ENCODE results near the gene COL28A1. TPM values are rescaled to one million over a fixed set of nuclear protein-coding genes. Genes with fewer than 3 reads are reported as not detected.

Gene COL28A1
- polyA plus RNA-seq, 1 experiment: 0.04 TPM

GRCh38 chr7:7418997-7419396 lies 116.7 kb downstream of the COL28A1 start:
- CTCF ChIA-PET: no interaction called here
- POLR2A ChIA-PET: no interaction called here
- H3K36me3 ChIP-seq (ENCODE audit: control insufficient read depth, insufficient read depth, low read length): no peaks in the 10 kb centered on the region
- TF ChIP-seq, protein P1, sequence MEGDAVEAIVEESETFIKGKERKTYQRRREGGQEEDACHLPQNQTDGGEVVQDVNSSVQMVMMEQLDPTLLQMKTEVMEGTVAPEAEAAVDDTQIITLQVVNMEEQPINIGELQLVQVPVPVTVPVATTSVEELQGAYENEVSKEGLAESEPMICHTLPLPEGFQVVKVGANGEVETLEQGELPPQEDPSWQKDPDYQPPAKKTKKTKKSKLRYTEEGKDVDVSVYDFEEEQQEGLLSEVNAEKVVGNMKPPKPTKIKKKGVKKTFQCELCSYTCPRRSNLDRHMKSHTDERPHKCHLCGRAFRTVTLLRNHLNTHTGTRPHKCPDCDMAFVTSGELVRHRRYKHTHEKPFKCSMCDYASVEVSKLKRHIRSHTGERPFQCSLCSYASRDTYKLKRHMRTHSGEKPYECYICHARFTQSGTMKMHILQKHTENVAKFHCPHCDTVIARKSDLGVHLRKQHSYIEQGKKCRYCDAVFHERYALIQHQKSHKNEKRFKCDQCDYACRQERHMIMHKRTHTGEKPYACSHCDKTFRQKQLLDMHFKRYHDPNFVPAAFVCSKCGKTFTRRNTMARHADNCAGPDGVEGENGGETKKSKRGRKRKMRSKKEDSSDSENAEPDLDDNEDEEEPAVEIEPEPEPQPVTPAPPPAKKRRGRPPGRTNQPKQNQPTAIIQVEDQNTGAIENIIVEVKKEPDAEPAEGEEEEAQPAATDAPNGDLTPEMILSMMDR (IDR thresholded peaks at IDR 0.05; ENCODE audit: insufficient read depth, low read depth, low read length): no peak
- no peak overlapping the region for H3K4me3 ChIP-seq (ENCODE audit: low read depth, low read length)
- DNase-seq (ENCODE audit: low read depth): no peak
- H3K27me3 ChIP-seq (ENCODE audit: control insufficient read depth, insufficient read depth, low read length): no peaks in the 10 kb centered on the region

DNA sequence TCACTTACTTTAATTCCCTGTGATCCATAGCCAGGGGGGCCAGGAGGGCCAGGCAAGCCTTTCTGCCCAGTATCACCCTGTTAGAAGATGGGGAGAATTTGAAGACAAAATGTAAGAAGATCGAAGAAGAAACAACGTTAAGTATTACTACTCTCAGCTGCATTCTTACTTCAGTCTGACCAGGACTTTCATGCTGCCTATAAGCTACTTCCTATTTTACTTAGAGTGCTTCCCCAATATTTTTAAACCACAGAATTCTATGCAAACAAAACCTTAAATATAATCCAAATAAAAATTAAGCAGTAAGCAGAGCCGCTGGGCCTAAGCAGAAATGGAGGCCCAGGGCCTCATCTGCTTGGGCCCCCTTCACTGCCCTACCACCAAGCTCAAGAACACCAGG lies 117.8 kb downstream of the COL28A1 start:
- Histone ChIP-seq H3K27me3 (ENCODE audit: control insufficient read depth, insufficient read depth, low read length) (no peaks in the 10 kb centered on the region), H3K36me3 (ENCODE audit: control insufficient read depth, insufficient read depth, low read length) (no peaks in the 10 kb centered on the region), H3K4me3 (ENCODE audit: low read depth, low read length) (no peak overlapping the region)
- POLR2A ChIA-PET: no interaction called here
- DNase-seq (ENCODE audit: low read depth): no peak
- CTCF ChIA-PET: interaction anchor here (0.9 to 1.5 kb wide), 3 partner anchors 313 to 323 kb away, joined by 3 to 4 read pairs (median 3); no protein-coding TSS in a partner anchor
- TF ChIP-seq, protein P1 (IDR thresholded peaks at IDR 0.05; ENCODE audit: insufficient read depth, low read depth, low read length): no peak

DNA sequence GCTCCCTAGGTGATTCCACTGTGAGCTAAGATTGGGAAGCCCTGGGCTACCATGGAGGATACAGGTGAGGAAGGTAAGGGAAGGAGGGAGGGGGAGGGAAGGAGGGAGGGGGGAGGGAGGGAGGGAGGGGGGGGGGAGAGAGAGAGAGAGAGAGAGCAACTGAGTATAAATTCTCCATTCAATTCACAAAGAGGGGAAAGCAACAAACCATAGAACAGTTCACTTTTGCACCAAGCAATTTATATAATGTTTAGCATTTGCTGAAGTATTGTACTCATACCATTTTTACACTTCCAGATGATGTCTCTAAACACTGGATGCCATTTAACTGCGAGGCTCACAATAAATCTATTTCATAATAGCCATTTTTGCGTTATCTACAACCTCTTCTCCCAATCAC lies 118.3 kb downstream of the COL28A1 start:
- CTCF ChIA-PET: interaction anchor here (0.9 to 1.9 kb wide), 5 partner anchors 124 to 323 kb away, joined by 3 to 8 read pairs (median 4); no protein-coding TSS in a partner anchor
- Histone ChIP-seq H3K4me3 (ENCODE audit: low read depth, low read length) (no peak overlapping the region), H3K36me3 (ENCODE audit: control insufficient read depth, insufficient read depth, low read length) (no peaks in the 10 kb centered on the region), H3K27me3 (ENCODE audit: control insufficient read depth, insufficient read depth, low read length) (no peaks in the 10 kb centered on the region)
- DNase-seq (ENCODE audit: low read depth): no peak
- POLR2A ChIA-PET: no interaction called here
- TF ChIP-seq, protein P1 (IDR thresholded peaks at IDR 0.05; ENCODE audit: insufficient read depth, low read depth, low read length): no peak

GRCh38 chr7:7416031-7416858 lies 119.4 kb downstream of the COL28A1 start:
- Histone ChIP-seq H3K4me3 (ENCODE audit: low read depth, low read length) (no peak overlapping the region), H3K36me3 (ENCODE audit: control insufficient read depth, insufficient read depth, low read length) (no peaks in the 10 kb centered on the region), H3K27me3 (ENCODE audit: control insufficient read depth, insufficient read depth, low read length) (no peaks in the 10 kb centered on the region)
- POLR2A ChIA-PET: no interaction called here
- DNase-seq (ENCODE audit: low read depth): no peak
- TF ChIP-seq, protein P1 (IDR thresholded peaks at IDR 0.05; ENCODE audit: insufficient read depth, low read depth, low read length): no peak
- CTCF ChIA-PET: interaction anchor here (0.6 to 1.9 kb wide), 7 partner anchors 8 to 695 kb away, joined by 3 to 8 read pairs (median 4); no protein-coding TSS in a partner anchor

DNA sequence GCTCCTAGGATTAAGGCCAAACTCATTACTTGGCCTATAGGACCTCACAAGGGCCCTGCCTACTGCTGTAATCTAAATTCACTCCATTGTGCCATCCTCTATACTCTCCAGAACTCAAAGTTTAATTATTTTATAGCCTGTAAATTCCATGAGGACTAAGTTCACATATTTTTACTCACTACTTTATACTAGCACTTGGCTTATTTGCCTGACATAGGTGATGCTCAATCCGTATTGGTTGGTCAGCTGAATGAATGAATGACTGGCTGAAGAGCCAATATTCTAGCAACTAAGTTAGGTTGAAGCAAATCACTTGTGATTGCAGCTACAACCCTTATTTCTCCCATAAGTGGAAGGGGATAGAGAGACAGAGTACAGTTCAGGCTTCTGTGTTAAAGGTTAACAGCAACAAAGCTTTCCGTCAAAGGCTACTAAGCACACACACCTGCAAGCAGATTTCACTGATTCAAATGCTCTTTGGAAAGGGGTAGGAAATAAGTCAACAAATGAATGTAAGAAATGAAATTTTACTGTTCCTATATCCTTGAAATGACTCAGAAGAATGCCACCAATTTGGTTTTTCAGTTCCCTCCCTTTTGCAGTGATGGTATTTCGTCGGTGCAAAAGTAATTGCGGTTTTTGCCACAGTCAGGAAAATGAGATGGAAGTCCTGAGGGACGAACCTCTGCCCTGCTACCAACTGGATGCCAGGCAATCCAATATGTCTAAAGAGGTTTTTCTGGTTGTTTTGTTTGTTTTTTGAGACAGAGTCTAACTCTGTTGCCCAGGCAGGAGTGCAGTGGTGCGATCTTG lies 120.7 kb downstream of the COL28A1 start:
- TF ChIP-seq, protein P1 (IDR thresholded peaks at IDR 0.05; ENCODE audit: insufficient read depth, low read depth, low read length): no peak
- CTCF ChIA-PET: interaction anchor here (1.8 kb wide), 1 partner anchor 10 kb away, joined by 5 read pairs; no protein-coding TSS in a partner anchor
- H3K27me3 ChIP-seq (ENCODE audit: control insufficient read depth, insufficient read depth, low read length): no peaks in the 10 kb centered on the region; the same call in 1 of the 2 replicates
- H3K36me3 ChIP-seq (ENCODE audit: control insufficient read depth, insufficient read depth, low read length): no peaks in the 10 kb centered on the region
- no peak overlapping the region for H3K4me3 ChIP-seq (ENCODE audit: low read depth, low read length)
- no peak for DNase-seq (ENCODE audit: low read depth)
- POLR2A ChIA-PET: no interaction called here

Data from BJ (cell line).